ENCODE measurements around the gene NUP93.

DNA sequence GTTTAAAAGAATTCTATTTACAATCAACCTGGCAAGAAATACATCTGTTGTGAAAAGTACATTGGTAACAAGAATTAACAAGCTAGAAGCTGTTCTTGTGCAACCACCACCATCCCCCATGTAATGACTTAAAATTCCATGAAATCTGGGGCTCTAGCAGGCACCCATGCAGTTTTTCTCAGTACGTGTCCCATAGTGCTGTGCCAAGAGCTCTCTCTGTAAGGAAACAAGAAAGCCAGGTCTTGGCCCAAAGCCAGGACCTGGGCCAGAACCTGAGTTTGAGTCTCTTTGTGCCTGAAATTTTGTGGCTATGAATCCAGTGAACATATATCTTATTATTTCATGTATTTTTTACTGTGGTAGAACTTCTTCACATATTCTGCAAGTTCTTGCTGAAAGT, 46.6 kb downstream of the NUP93 start:
- TF ChIP-seq POLR2AphosphoS5 (IDR thresholded peaks at IDR 0.05; ENCODE audit: borderline replicate concordance, low read depth, low read length): no peak
- no peak for TF ChIP-seq EZH2 (IDR thresholded peaks at IDR 0.05)
